Tibial nerve (tissue), 4 donors: ENCODE measurements around the gene FSHB.

Experiments
- CTCF ChIP-seq, 5 experiments: fragments of 200-600 bp in 3 of 5; fragments of 450-650 bp in 2 of 5; sonication (generic) in 3 of 5; IDR thresholded peaks; one replicate each; pipeline ENCODE4 v1.5.1; 2016 to 2019; ENCODE audit warnings: antibody characterized with exemption in 5 of 5, mild to moderate bottlenecking in 3 of 5, moderate library complexity in 2 of 5
- EP300 ChIP-seq, 2 donors: sonication (generic); formaldehyde crosslinking; IDR thresholded peaks; one replicate each; pipeline ENCODE4 v1.6.1; 2017; ENCODE audit warnings: antibody characterized with exemption in 2 of 2, mild to moderate bottlenecking in 1 of 2
- POLR2A ChIP-seq, 2 donors: fragments of 450-650 bp; IDR thresholded peaks; one replicate each; pipeline ENCODE4 v1.6.1; 2017; ENCODE audit warnings: antibody characterized with exemption in 2 of 2, mild to moderate bottlenecking in 2 of 2, moderate library complexity in 2 of 2

- TF ChIP-seq CTCF (IDR thresholded peaks at IDR 0.05) = no peak
- TF ChIP-seq POLR2A (IDR thresholded peaks at IDR 0.05) = no peak
- TF ChIP-seq EP300 (IDR thresholded peaks at IDR 0.05) = no peak
These were observed 51.4 kb downstream of the FSHB start for GRCh38 chr11:30282289-30282631.
